GM23338 (cell line): ENCODE results near the gene CPB2. TPM values are rescaled to one million over a fixed set of nuclear protein-coding genes. Genes with fewer than 3 reads are reported as not detected.

Experiments used
- ATAC-seq: fragments of 200-7000 bp; cut with Tn5 transposase; 3 replicates; pipeline ENCODE4 v1.9.1; 2020
- DNase-seq: peaks from one replicate; pipeline ENCODE4 v3.0.0-alpha.2; 2015; ENCODE audit warnings: low spot score
- H2AFZ ChIP-seq: fragments of 200-600 bp; sonication (generic); 2 replicates; pipeline ENCODE4 v1.8.0; 2016; ENCODE audit warnings: antibody characterized with exemption, mild to moderate bottlenecking, moderate library complexity
- H3F3A ChIP-seq: fragments of 200-600 bp; sonication (generic); replicated peaks from 2 replicates; pipeline ENCODE4 v1.8.0; 2017; ENCODE audit warnings: antibody characterized with exemption, mixed run types, low read depth
- H3K27ac ChIP-seq: fragments of 200-600 bp; sonication (generic); 2 replicates; pipeline ENCODE4 v1.6.1; 2016; ENCODE audit warnings: low read depth
- H3K27me3 ChIP-seq: fragments of 200-600 bp; sonication (generic); 2 replicates; pipeline ENCODE4 v1.8.0; 2016; ENCODE audit warnings: mild to moderate bottlenecking, mixed run types, moderate library complexity; ENCODE audit not compliant: insufficient read depth
- H3K36me3 ChIP-seq: fragments of 200-600 bp; sonication (generic); 2 replicates; pipeline ENCODE4 v1.8.0; 2016; ENCODE audit warnings: mild to moderate bottlenecking; ENCODE audit not compliant: insufficient read depth
- H3K4me1 ChIP-seq: fragments of 200-600 bp; sonication (generic); 2 replicates; pipeline ENCODE4 v1.8.0; 2016; ENCODE audit warnings: mild to moderate bottlenecking, moderate library complexity; ENCODE audit not compliant: insufficient read depth
- H3K4me2 ChIP-seq: fragments of 200-600 bp; sonication (generic); 2 replicates; pipeline ENCODE4 v1.7.1; 2017; ENCODE audit warnings: mixed run types
- H3K4me3 ChIP-seq: fragments of 200-600 bp; sonication (generic); 2 replicates; pipeline ENCODE4 v1.6.1; 2016; ENCODE audit warnings: mixed run types
- H3K79me2 ChIP-seq: fragments of 200-600 bp; sonication (generic); replicated peaks from 2 replicates; pipeline ENCODE4 v1.8.0; 2017; ENCODE audit warnings: mild to moderate bottlenecking; ENCODE audit not compliant: insufficient read depth
- H3K9me2 ChIP-seq: fragments of 200-600 bp; sonication (generic); 2 replicates; pipeline ENCODE4 v1.8.0; 2017; ENCODE audit not compliant: insufficient read depth
- H4K20me1 ChIP-seq: fragments of 200-600 bp; sonication (generic); replicated peaks from 2 replicates; pipeline ENCODE4 v1.8.0; 2017; ENCODE audit warnings: mild to moderate bottlenecking; ENCODE audit not compliant: insufficient read depth
- H3K27ac Mint-ChIP-seq: 2 replicates; pipeline ENCODE4 v1.8.0; 2020; ENCODE audit warnings: inconsistent platforms, mild to moderate bottlenecking, moderate library complexity, mixed read lengths
- H3K27me3 Mint-ChIP-seq: 3 replicates; pipeline ENCODE4 v1.8.0; 2022; ENCODE audit warnings: low read depth, mild to moderate bottlenecking, moderate library complexity, mixed read lengths, inconsistent platforms; ENCODE audit not compliant: insufficient read depth, poor library complexity
- H3K36me3 Mint-ChIP-seq: 3 replicates; pipeline ENCODE4 v1.8.0; 2021; ENCODE audit warnings: low read depth, mild to moderate bottlenecking, inconsistent platforms, moderate library complexity, mixed read lengths
- H3K4me1 Mint-ChIP-seq: 3 replicates; pipeline ENCODE4 v1.8.0; 2020; ENCODE audit warnings: mild to moderate bottlenecking, inconsistent platforms, mixed read lengths
- H3K4me3 Mint-ChIP-seq: 3 replicates; pipeline ENCODE4 v1.8.0; 2021; ENCODE audit warnings: moderate library complexity, mild to moderate bottlenecking, inconsistent platforms, mixed read lengths
- H3K9me3 Mint-ChIP-seq: 3 replicates; pipeline ENCODE4 v1.8.0; 2020; ENCODE audit warnings: moderate library complexity, mild to moderate bottlenecking, inconsistent platforms, mixed read lengths
- CREB1 ChIP-seq: fragments of 250-450 bp; sonication (Bioruptor Pico); IDR thresholded peaks from 2 replicates; pipeline ENCODE4 v1.5.0; 2020; ENCODE audit warnings: low read depth, mild to moderate bottlenecking, moderate library complexity
- EZH2 ChIP-seq: fragments of 200-600 bp; sonication (generic); IDR thresholded peaks from one replicate; pipeline ENCODE4 v1.8.0; 2017; ENCODE audit warnings: antibody characterized with exemption, mild to moderate bottlenecking, low read depth; ENCODE audit not compliant: unreplicated experiment
- EZH2phosphoT487 ChIP-seq: fragments of 200-600 bp; sonication (generic); IDR thresholded peaks from one replicate; pipeline ENCODE4 v1.8.1; 2018; ENCODE audit warnings: antibody characterized with exemption; ENCODE audit not compliant: unreplicated experiment
- JUNB ChIP-seq: IDR thresholded peaks from one replicate; pipeline ENCODE4 v1.6.1; 2016; ENCODE audit warnings: antibody characterized with exemption; ENCODE audit not compliant: unreplicated experiment
- NANOG ChIP-seq: IDR thresholded peaks from 2 replicates; pipeline ENCODE4 v1.6.1; 2016; ENCODE audit warnings: antibody characterized with exemption, borderline replicate concordance
- POLR2AphosphoS5 ChIP-seq: IDR thresholded peaks from 2 replicates; pipeline ENCODE4 v1.6.1; 2016; ENCODE audit warnings: antibody characterized with exemption, low read depth
- STAT1 ChIP-seq: IDR thresholded peaks from one replicate; pipeline ENCODE4 v1.6.1; 2016; ENCODE audit warnings: antibody characterized with exemption; ENCODE audit not compliant: unreplicated experiment
- ZNF114 ChIP-seq: fragments of 250-450 bp; sonication (Bioruptor Pico); IDR thresholded peaks from 2 replicates; pipeline ENCODE4 v1.5.0; 2020; ENCODE audit warnings: mild to moderate bottlenecking, moderate library complexity
- polyA plus RNA-seq: library from polyadenylated mRNA; unstranded; fragments of >200 nt; fragmentation: Nextera tagmentation; extraction: Ambion mirVana; gene quantifications from 2 replicates; pipeline ENCODE4 v1.2.1, GENCODE V29; 2016
- total RNA-seq: library from RNA; depleted of rRNA; stranded (reverse); fragments of >200 nt; shearing (Covaris generic); gene quantifications from 2 replicates; pipeline ENCODE4 v1.2.3, GENCODE V29; 2014
- TF ChIP-seq, protein P1 (sequence below): IDR thresholded peaks from 2 replicates; pipeline ENCODE4 v1.6.1; 2016; ENCODE audit warnings: antibody characterized with exemption
- TF ChIP-seq, protein P2 (sequence below): fragments of 250-450 bp; sonication (Bioruptor Pico); IDR thresholded peaks from 2 replicates; pipeline ENCODE4 v1.5.0; 2020; ENCODE audit warnings: mild to moderate bottlenecking, moderate library complexity
- TF ChIP-seq, protein P3 (sequence below), 2 experiments: fragments of 200-600 bp in 1 of 2; sonication (generic) in 1 of 2; conservative IDR thresholded peaks; 2 replicates each; pipeline versions ENCODE4 v1.5.1 to v1.6.1; 2016 to 2017; ENCODE audit warnings: antibody characterized with exemption in 2 of 2, low read depth in 2 of 2, mild to moderate bottlenecking in 2 of 2, moderate library complexity in 1 of 2

The CPB2 gene
- total and polyA plus RNA-seq, 2 experiments from 2014 or later, result 0.47 TPM; not detected in 1

DNA sequence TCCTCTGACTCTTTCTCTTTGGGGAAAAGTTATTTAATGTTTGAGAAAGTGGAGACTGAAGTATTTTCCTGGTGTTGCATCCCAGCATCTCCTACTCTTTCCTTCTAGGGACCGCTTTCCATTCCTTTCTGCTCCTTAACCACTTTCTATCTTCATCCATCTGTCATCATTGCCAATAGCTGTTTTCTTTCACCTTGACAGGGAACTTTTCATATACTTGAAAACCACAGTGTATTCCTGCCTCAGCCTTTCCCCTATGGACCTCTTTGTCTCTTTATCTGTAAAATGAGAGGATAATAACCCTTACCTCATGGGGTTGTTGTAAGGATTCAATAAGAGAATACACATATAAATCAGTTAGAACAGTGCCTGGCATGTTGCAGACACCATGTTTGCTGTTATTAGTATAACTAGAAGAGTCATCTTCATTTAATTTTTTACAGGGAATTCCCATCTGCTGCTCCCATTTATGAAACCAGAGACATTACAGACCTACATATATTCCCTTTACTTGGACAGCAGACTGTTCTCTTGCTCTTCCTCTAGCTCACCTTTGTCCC lies 45.4 kb upstream of the CPB2 start:
- Histone ChIP-seq H3K27ac (no peak overlapping the region), H3K9me2 (no peaks in the 10 kb centered on the region), H2AFZ (no peak overlapping the region), H3K4me1 (peaks cover 29% of the 10 kb centered on the region), H3K79me2 (no peaks in the 10 kb centered on the region), H4K20me1 (no peaks in the 10 kb centered on the region), H3F3A (no peaks in the 10 kb centered on the region), H3K4me3 (no peak overlapping the region), H3K36me3 (no peaks in the 10 kb centered on the region), H3K27me3 (no peaks in the 10 kb centered on the region), H3K4me2 (no peak overlapping the region)
- Mint-ChIP-seq H3K4me3 (no peak overlapping the region), H3K27me3 (peaks cover 5% of the 10 kb centered on the region), H3K36me3 (no peaks in the 10 kb centered on the region), H3K27ac (no peak overlapping the region), H3K4me1 (peaks cover 30% of the 10 kb centered on the region), H3K9me3 (no peaks in the 10 kb centered on the region)
- no peak for ATAC-seq
- TF ChIP-seq JUNB (no peak), POLR2AphosphoS5 (no peak)
- DNase-seq, result no peak

DNA sequence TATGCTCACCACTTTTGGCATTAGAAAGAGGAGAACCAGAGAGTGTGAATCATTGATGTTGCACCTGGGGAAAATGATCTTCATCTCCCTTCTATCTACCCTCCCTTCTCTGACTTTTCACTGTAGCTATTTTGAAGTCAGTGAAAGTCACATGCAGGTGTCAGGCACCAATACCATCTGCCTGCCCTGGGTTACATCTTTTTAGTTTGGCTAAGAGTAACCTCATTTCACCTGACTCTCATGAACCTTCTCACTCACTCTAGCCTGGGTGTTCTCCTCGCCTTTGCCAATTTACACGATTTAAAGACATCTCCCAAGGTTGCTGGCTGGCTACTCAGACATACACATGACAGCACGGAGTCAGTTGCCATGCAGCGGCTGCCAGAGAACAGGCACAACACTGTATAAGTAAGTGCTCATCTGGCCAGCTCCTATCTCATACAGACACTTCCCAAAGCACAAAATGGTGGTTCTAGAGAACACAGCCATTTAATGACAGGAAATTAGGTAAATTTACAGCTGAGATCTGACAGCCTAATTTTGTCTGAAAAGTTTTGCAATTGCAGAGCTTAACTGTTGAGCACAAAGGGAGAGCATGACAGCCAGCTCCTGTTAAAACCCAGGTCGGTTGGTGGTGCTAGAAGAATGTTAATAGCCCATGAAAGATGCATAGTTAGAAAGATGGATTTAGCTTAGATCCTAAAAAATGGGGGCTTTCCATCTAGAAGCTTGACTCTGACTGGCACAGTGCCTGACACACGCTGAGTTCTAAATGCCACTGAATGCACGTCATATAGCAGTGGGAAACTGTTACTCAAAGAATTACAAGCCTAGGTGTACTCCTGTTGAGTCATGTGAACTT lies 44.7 kb upstream of the CPB2 start:
- H3K27me3 ChIP-seq, result no peaks in the 10 kb centered on the region
- H4K20me1 ChIP-seq, result no peaks in the 10 kb centered on the region
- no peaks in the 10 kb centered on the region for H3K9me3 Mint-ChIP-seq
- H3K79me2 ChIP-seq, result no peaks in the 10 kb centered on the region
- H3K4me1 ChIP-seq, result peaks cover 35% of the 10 kb centered on the region
- H2AFZ ChIP-seq, result peak overlapping the region; percentile 67; the same call in 1 of the 2 replicates
- peaks cover 37% of the 10 kb centered on the region for H3K4me1 Mint-ChIP-seq
- H3K27me3 Mint-ChIP-seq, result peaks cover 5% of the 10 kb centered on the region
- no peaks in the 10 kb centered on the region for H3K36me3 Mint-ChIP-seq
- no peak overlapping the region for H3K4me3 ChIP-seq
- no peaks in the 10 kb centered on the region for H3K36me3 ChIP-seq
- no peaks in the 10 kb centered on the region for H3K9me2 ChIP-seq
- no peak overlapping the region for H3K27ac ChIP-seq
- H3F3A ChIP-seq, result no peaks in the 10 kb centered on the region
- H3K27ac Mint-ChIP-seq, result no peak overlapping the region
- DNase-seq (no peak), ATAC-seq (no peak)
- H3K4me2 ChIP-seq, result no peak overlapping the region
- H3K4me3 Mint-ChIP-seq, result no peak overlapping the region
- TF ChIP-seq, protein P1, sequence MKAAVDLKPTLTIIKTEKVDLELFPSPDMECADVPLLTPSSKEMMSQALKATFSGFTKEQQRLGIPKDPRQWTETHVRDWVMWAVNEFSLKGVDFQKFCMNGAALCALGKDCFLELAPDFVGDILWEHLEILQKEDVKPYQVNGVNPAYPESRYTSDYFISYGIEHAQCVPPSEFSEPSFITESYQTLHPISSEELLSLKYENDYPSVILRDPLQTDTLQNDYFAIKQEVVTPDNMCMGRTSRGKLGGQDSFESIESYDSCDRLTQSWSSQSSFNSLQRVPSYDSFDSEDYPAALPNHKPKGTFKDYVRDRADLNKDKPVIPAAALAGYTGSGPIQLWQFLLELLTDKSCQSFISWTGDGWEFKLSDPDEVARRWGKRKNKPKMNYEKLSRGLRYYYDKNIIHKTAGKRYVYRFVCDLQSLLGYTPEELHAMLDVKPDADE, result no peak
- no peak for TF ChIP-seq NANOG
- no peak for TF ChIP-seq EZH2phosphoT487
- TF ChIP-seq, protein P2, sequence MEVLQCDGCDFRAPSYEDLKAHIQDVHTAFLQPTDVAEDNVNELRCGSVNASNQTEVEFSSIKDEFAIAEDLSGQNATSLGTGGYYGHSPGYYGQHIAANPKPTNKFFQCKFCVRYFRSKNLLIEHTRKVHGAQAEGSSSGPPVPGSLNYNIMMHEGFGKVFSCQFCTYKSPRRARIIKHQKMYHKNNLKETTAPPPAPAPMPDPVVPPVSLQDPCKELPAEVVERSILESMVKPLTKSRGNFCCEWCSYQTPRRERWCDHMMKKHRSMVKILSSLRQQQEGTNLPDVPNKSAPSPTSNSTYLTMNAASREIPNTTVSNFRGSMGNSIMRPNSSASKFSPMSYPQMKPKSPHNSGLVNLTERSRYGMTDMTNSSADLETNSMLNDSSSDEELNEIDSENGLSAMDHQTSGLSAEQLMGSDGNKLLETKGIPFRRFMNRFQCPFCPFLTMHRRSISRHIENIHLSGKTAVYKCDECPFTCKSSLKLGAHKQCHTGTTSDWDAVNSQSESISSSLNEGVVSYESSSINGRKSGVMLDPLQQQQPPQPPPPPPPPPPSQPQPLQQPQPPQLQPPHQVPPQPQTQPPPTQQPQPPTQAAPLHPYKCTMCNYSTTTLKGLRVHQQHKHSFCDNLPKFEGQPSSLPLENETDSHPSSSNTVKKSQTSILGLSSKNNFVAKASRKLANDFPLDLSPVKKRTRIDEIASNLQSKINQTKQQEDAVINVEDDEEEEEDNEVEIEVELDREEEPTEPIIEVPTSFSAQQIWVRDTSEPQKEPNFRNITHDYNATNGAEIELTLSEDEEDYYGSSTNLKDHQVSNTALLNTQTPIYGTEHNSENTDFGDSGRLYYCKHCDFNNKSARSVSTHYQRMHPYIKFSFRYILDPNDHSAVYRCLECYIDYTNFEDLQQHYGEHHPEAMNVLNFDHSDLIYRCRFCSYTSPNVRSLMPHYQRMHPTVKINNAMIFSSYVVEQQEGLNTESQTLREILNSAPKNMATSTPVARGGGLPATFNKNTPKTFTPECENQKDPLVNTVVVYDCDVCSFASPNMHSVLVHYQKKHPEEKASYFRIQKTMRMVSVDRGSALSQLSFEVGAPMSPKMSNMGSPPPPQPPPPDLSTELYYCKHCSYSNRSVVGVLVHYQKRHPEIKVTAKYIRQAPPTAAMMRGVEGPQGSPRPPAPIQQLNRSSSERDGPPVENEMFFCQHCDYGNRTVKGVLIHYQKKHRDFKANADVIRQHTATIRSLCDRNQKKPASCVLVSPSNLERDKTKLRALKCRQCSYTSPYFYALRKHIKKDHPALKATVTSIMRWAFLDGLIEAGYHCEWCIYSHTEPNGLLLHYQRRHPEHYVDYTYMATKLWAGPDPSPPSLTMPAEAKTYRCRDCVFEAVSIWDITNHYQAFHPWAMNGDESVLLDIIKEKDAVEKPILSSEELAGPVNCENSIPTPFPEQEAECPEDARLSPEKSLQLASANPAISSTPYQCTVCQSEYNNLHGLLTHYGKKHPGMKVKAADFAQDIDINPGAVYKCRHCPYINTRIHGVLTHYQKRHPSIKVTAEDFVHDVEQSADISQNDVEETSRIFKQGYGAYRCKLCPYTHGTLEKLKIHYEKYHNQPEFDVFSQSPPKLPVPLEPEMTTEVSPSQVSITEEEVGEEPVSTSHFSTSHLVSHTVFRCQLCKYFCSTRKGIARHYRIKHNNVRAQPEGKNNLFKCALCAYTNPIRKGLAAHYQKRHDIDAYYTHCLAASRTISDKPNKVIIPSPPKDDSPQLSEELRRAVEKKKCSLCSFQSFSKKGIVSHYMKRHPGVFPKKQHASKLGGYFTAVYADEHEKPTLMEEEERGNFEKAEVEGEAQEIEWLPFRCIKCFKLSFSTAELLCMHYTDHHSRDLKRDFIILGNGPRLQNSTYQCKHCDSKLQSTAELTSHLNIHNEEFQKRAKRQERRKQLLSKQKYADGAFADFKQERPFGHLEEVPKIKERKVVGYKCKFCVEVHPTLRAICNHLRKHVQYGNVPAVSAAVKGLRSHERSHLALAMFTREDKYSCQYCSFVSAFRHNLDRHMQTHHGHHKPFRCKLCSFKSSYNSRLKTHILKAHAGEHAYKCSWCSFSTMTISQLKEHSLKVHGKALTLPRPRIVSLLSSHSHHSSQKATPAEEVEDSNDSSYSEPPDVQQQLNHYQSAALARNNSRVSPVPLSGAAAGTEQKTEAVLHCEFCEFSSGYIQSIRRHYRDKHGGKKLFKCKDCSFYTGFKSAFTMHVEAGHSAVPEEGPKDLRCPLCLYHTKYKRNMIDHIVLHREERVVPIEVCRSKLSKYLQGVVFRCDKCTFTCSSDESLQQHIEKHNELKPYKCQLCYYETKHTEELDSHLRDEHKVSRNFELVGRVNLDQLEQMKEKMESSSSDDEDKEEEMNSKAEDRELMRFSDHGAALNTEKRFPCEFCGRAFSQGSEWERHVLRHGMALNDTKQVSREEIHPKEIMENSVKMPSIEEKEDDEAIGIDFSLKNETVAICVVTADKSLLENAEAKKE, result no peak
- no peak for TF ChIP-seq CREB1
- no peak for TF ChIP-seq STAT1
- no peak for TF ChIP-seq EZH2
- TF ChIP-seq, protein P3, sequence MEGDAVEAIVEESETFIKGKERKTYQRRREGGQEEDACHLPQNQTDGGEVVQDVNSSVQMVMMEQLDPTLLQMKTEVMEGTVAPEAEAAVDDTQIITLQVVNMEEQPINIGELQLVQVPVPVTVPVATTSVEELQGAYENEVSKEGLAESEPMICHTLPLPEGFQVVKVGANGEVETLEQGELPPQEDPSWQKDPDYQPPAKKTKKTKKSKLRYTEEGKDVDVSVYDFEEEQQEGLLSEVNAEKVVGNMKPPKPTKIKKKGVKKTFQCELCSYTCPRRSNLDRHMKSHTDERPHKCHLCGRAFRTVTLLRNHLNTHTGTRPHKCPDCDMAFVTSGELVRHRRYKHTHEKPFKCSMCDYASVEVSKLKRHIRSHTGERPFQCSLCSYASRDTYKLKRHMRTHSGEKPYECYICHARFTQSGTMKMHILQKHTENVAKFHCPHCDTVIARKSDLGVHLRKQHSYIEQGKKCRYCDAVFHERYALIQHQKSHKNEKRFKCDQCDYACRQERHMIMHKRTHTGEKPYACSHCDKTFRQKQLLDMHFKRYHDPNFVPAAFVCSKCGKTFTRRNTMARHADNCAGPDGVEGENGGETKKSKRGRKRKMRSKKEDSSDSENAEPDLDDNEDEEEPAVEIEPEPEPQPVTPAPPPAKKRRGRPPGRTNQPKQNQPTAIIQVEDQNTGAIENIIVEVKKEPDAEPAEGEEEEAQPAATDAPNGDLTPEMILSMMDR (conservative IDR thresholded peaks at IDR 0.05; ENCODE audit: low read depth in 2 of 2), result no peak
- no peak for TF ChIP-seq JUNB
- TF ChIP-seq ZNF114, result no peak
